T-cell (primary cell): Measurements from ENCODE around the gene SOX18. TPM values are rescaled to one million over a fixed set of nuclear protein-coding genes. Genes with fewer than 3 reads are reported as not detected.
A peak's percentile ranks its signal among the peaks of the same experiment; 100 is the strongest.

Source experiments
- ATAC-seq, 4 experiments: fragments of 200-7000 bp in 3 of 4; fragments of 150-1000 bp in 1 of 4; cut with Tn5 transposase; replicated peaks in 1 of 4; 1 replicate in 3 of 4; 2 replicates in 1 of 4; pipeline ENCODE4 v1.10.0; 2021; ENCODE audit warnings: moderate library complexity in 3 of 4, mild to moderate bottlenecking in 2 of 4, moderate number of reproducible peaks in 1 of 4
- CTCF ChIA-PET, 2 donors: fragments of 300-600 bp; sonication (Branson Sonifier 250); formaldehyde crosslinking; loops; one replicate each; lab custom pipeline; 2022; ENCODE audit warnings: antibody characterized with exemption in 2 of 2; lab: Charles Lee
- POLR2A ChIA-PET, 2 donors: fragments of 300-600 bp; sonication (Branson Sonifier 250); formaldehyde crosslinking; loops; one replicate each; lab custom pipeline; 2022; ENCODE audit warnings: antibody characterized with exemption in 2 of 2; lab: Charles Lee
- DNase-seq, 35 experiments: peaks; one replicate each; pipeline versions ENCODE4 v3.0.0 to v3.0.0-alpha.2; 2013 to 2023
- H3K27ac ChIP-seq: one replicate; pipeline ENCODE4 v1.5.1; 2013; ENCODE audit warnings: low read length
- H3K27me3 ChIP-seq, 2 experiments: replicated peaks in 1 of 2; 1 replicate in 1 of 2; 2 replicates in 1 of 2; pipeline versions ENCODE4 v1.6.1 to v1.7.0; 2013; ENCODE audit warnings: low read length in 1 of 2, mixed read lengths in 1 of 2; ENCODE audit not compliant: control insufficient read depth in 2 of 2, insufficient read depth in 2 of 2; ENCODE audit errors: extremely low read depth in 1 of 2
- H3K36me3 ChIP-seq, 2 donors: 1 replicate in 1 of 2; 2 replicates in 1 of 2; pipeline versions ENCODE4 v1.6.1 to v1.7.0; 2013; ENCODE audit warnings: low read length in 1 of 2; ENCODE audit not compliant: control insufficient read depth in 2 of 2, insufficient read depth in 1 of 2; ENCODE audit errors: extremely low read depth in 1 of 2
- H3K4me1 ChIP-seq, 2 experiments: 1 replicate in 1 of 2; 2 replicates in 1 of 2; pipeline versions ENCODE4 v1.6.1 to v1.7.0; 2013; ENCODE audit warnings: low read length in 2 of 2, mixed read lengths in 1 of 2; ENCODE audit not compliant: insufficient read depth in 2 of 2, control insufficient read depth in 1 of 2; ENCODE audit errors: extremely low read depth in 1 of 2
- H3K4me3 ChIP-seq, 2 donors: 1 replicate in 1 of 2; 2 replicates in 1 of 2; pipeline versions ENCODE4 v1.5.1 to v1.7.0; 2013; ENCODE audit warnings: mild to moderate bottlenecking in 2 of 2, low read length in 1 of 2, moderate library complexity in 1 of 2; ENCODE audit not compliant: control insufficient read depth in 1 of 2; ENCODE audit errors: extremely low read depth in 1 of 2
- H3K9me3 ChIP-seq: 2 replicates; pipeline ENCODE4 v1.7.0; 2013
- H3K27ac Mint-ChIP-seq, 2 donors: one replicate each; pipeline ENCODE4 v1.8.0; 2020 to 2021; ENCODE audit warnings: mild to moderate bottlenecking in 2 of 2, mixed read lengths in 2 of 2
- H3K27me3 Mint-ChIP-seq, 2 donors: one replicate each; pipeline ENCODE4 v1.8.0; 2021 to 2022; ENCODE audit warnings: mixed read lengths in 2 of 2
- H3K36me3 Mint-ChIP-seq: one replicate; pipeline ENCODE4 v1.8.0; 2021; ENCODE audit warnings: mixed read lengths
- H3K4me1 Mint-ChIP-seq, 3 donors: one replicate each; pipeline ENCODE4 v1.8.0; 2020 to 2022; ENCODE audit warnings: mixed read lengths in 3 of 3, mild to moderate bottlenecking in 1 of 3
- H3K4me3 Mint-ChIP-seq, 3 donors: one replicate each; pipeline ENCODE4 v1.8.0; 2020 to 2022; ENCODE audit warnings: mild to moderate bottlenecking in 3 of 3, mixed read lengths in 3 of 3, moderate library complexity in 3 of 3
- H3K9me3 Mint-ChIP-seq, 3 donors: one replicate each; pipeline ENCODE4 v1.8.0; 2020 to 2022; ENCODE audit warnings: mixed read lengths in 3 of 3
- WGBS: methylation state at CpG from one replicate; pipeline ENCODE4 v1.1.5; 2013; ENCODE audit warnings: missing lambda C conversion rate; ENCODE audit not compliant: insufficient coverage; 5-methylcytosine and 5-hydroxymethylcytosine counted together
- total RNA-seq, 35 experiments: library from RNA in 6 of 35; stranded (reverse) in 6 of 35; fragments of 120-200 nt in 1 of 35; gene quantifications; one replicate each; pipeline versions ENCODE4 v1.2.1 to v1.2.4 and lab custom pipeline; 2013 to 2026

The SOX18 gene
- total RNA-seq, 5 donors from 2014 or later (not counting 1 experiment from before 2014, with no cell fraction given), result 0.35 to 0.56 (median 0.44) TPM; not detected in 2

- Histone ChIP-seq H3K36me3 (no peaks in the 10 kb centered on the region), H3K4me1 (peaks cover 8 to 34% of the 10 kb centered on the region in 2 experiments), H3K4me3 (no peak overlapping the region), H3K27ac (no peak overlapping the region), H3K27me3 (peaks cover 0 to 85% of the 10 kb centered on the region in 2 experiments), H3K9me3 (no peaks in the 10 kb centered on the region)
- DNase-seq, result no peak
- peaks cover 3 to 22% (median 9%) of the 10 kb centered on the region in 3 donors for H3K4me1 Mint-ChIP-seq
- ChIA-PET CTCF (interaction anchor here in 1 of 2 donors (0.6 kb wide), 1 partner anchor 157 kb away, joined by 3 read pairs; no protein-coding TSS in a partner anchor), POLR2A (no interaction called here)
- 90% methylated on average over 7 of the region's 10 CpGs for WGBS
- H3K36me3 Mint-ChIP-seq, result no peaks in the 10 kb centered on the region
- H3K27ac Mint-ChIP-seq, result no peak overlapping the region
- H3K27me3 Mint-ChIP-seq, result peaks cover 6 to 44% of the 10 kb centered on the region in 2 donors
- no peak for ATAC-seq
- H3K4me3 Mint-ChIP-seq, result no peak overlapping the region
- no peaks in the 10 kb centered on the region for H3K9me3 Mint-ChIP-seq
Observed at GRCh38 chr20:64052326-64052722, 2.9 kb upstream of the SOX18 start.

GRCh38 chr20:64051561-64052325 lies 2.3 kb upstream of the SOX18 start:
- H3K4me1 Mint-ChIP-seq, result peaks cover 0 to 20% (median 12%) of the 10 kb centered on the region in 3 donors
- ChIA-PET POLR2A (no interaction called here), CTCF (interaction anchor here in 1 of 2 donors (0.6 kb wide), 1 partner anchor 156 kb away, joined by 3 read pairs; no protein-coding TSS in a partner anchor)
- Histone ChIP-seq H3K4me3 (no peak overlapping the region), H3K4me1 (peaks cover 9 to 28% of the 10 kb centered on the region in 2 experiments), H3K27ac (no peak overlapping the region), H3K27me3 (peaks cover 0 to 85% of the 10 kb centered on the region in 2 experiments), H3K36me3 (no peaks in the 10 kb centered on the region), H3K9me3 (no peaks in the 10 kb centered on the region)
- H3K4me3 Mint-ChIP-seq, result peak overlapping the region in 1 of 3 donors; percentile 55
- ATAC-seq (no peak), DNase-seq (no peak)
- H3K36me3 Mint-ChIP-seq, result no peaks in the 10 kb centered on the region
- H3K27ac Mint-ChIP-seq, result no peak overlapping the region
- no peaks in the 10 kb centered on the region for H3K9me3 Mint-ChIP-seq
- H3K27me3 Mint-ChIP-seq, result peaks cover 7 to 50% of the 10 kb centered on the region in 2 donors
- WGBS, result 84% methylated on average over 8 of the region's 15 CpGs

- Histone ChIP-seq H3K9me3 (no peaks in the 10 kb centered on the region), H3K36me3 (no peaks in the 10 kb centered on the region), H3K4me1 (peaks cover 9 to 27% of the 10 kb centered on the region in 2 experiments), H3K27me3 (peaks cover 0 to 85% of the 10 kb centered on the region in 2 experiments), H3K4me3 (no peak overlapping the region), H3K27ac (no peak overlapping the region)
- CTCF ChIA-PET, result no interaction called here
- H3K9me3 Mint-ChIP-seq, result no peaks in the 10 kb centered on the region
- peaks cover 12 to 57% of the 10 kb centered on the region in 2 donors for H3K27me3 Mint-ChIP-seq
- H3K4me3 Mint-ChIP-seq, result peak overlapping the region in 1 of 3 donors; percentile 55
- H3K27ac Mint-ChIP-seq, result no peak overlapping the region
- H3K36me3 Mint-ChIP-seq, result no peaks in the 10 kb centered on the region
- DNase-seq (no peak), ATAC-seq (no peak)
- POLR2A ChIA-PET, result no interaction called here
- 76% methylated on average over 7 of the region's 11 CpGs for WGBS
- peaks cover 4 to 26% (median 19%) of the 10 kb centered on the region in 3 donors for H3K4me1 Mint-ChIP-seq
Observed at GRCh38 chr20:64051033-64051452, 1.6 kb upstream of the SOX18 start.

DNA sequence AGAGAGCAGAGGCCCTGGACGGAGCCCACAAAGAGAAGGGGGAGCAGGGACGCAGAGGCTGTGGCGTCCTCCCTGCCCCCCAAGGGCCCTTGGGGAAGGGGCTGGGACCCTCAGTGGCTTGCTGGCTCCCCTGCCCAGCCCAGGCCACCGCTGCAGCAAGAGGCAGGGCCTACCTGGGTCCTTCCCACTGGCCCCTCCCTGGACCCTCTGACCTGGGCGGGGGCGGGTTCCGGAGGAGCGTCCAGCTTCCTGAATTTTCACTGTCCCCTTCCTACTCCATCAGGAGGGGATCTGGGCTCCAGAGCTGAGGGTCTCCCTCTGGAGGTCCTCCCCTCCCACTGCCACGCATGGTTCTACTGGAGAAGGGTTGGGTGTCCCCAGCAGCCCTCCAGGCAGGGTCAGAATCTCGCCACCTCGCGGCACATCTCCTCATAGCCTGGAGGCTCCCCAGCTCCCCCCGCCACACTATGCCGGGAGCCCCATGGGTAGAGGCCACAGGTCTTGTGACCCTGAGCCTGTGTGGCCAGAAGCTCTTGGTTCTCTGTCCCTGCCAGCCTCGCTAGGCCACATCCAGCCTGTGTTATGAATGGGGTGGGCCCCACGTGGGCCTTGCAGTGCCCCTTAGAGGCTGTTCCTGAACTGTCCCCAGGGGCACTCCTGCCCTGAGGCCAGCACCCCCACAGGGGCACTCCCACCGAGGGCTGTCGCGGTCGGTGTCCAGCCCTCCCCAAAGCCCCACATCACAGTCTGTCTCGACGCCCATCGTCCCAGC lies 1.0 kb upstream of the SOX18 start:
- ChIA-PET POLR2A (no interaction called here), CTCF (no interaction called here)
- H3K27me3 ChIP-seq, result peaks cover 0 to 85% of the 10 kb centered on the region in 2 experiments
- H3K4me3 Mint-ChIP-seq, result peak overlapping the region in 1 of 3 donors; percentile 55
- H3K36me3 ChIP-seq, result no peaks in the 10 kb centered on the region
- H3K9me3 ChIP-seq, result no peaks in the 10 kb centered on the region
- WGBS, result 73% methylated on average over 19 of the region's 23 CpGs
- peaks cover 9 to 30% of the 10 kb centered on the region in 2 experiments for H3K4me1 ChIP-seq
- H3K4me3 ChIP-seq, result no peak overlapping the region
- H3K4me1 Mint-ChIP-seq, result peaks cover 9 to 32% (median 23%) of the 10 kb centered on the region in 3 donors
- no peak overlapping the region for H3K27ac ChIP-seq
- H3K27me3 Mint-ChIP-seq, result peaks cover 12 to 60% of the 10 kb centered on the region in 2 donors
- no peaks in the 10 kb centered on the region for H3K9me3 Mint-ChIP-seq
- no peak for DNase-seq
- no peaks in the 10 kb centered on the region for H3K36me3 Mint-ChIP-seq
- H3K27ac Mint-ChIP-seq, result no peak overlapping the region
- no peak for ATAC-seq

DNA sequence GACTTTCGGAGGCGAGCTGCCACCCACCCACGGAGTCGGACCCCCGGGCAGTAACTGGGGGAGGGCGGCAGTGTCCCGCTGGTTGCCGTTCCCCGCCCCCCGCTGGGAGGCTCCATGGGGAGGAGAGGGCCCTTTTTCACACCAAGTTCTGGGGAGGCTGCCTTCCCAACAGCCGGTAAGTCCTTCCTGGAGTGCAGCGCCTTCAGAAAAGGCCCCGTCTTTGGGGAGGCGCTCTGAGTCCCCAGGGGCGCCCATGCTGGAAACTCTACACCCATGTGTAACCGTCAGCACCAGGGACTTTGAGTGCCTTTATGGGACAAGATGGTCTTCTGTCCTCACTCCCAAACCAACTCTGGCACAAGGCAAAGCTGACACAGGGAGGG lies 430 bp upstream of the SOX18 start:
- POLR2A ChIA-PET, result no interaction called here
- no peak for ATAC-seq

More for the DNA sequence above, 430 bp upstream of the SOX18 start:
- CTCF ChIA-PET, result no interaction called here
- H3K9me3 ChIP-seq, result no peaks in the 10 kb centered on the region
- no peak for DNase-seq
- Mint-ChIP-seq H3K4me1 (peaks cover 9 to 30% (median 23%) of the 10 kb centered on the region in 3 donors), H3K36me3 (no peaks in the 10 kb centered on the region), H3K9me3 (no peaks in the 10 kb centered on the region), H3K4me3 (peak overlapping the region; percentile 25 to 55 (median 51)), H3K27ac (no peak overlapping the region), H3K27me3 (peaks cover 12 to 55% of the 10 kb centered on the region in 2 donors)
- peaks cover 9 to 30% of the 10 kb centered on the region in 2 experiments for H3K4me1 ChIP-seq
- 42% methylated on average over 14 of the region's 16 CpGs for WGBS
- peaks cover 0 to 85% of the 10 kb centered on the region in 2 experiments for H3K27me3 ChIP-seq
- peak overlapping the region in 1 of 2 donors; percentile 30 for H3K4me3 ChIP-seq
- H3K36me3 ChIP-seq, result no peaks in the 10 kb centered on the region
- no peak overlapping the region for H3K27ac ChIP-seq
